Stimulated activated CD4-positive, alpha-beta T cell treated with anti-CD3 and anti-CD28 coated beads, Interleukin-2, amount 100 ng/mL, for 48 hours (primary cell): ENCODE measurements around the gene CNNM3.
"Not testable (repeated sequence)": the region's sequence is repeated elsewhere in the genome, so short reads cannot be mapped to it uniquely, and the experiment has no call there.

Experiments used
- DNase-seq, 2 donors: peaks; one replicate each; pipeline ENCODE4 v3.0.0-alpha.2; 2020

CNNM3 gene

DNA sequence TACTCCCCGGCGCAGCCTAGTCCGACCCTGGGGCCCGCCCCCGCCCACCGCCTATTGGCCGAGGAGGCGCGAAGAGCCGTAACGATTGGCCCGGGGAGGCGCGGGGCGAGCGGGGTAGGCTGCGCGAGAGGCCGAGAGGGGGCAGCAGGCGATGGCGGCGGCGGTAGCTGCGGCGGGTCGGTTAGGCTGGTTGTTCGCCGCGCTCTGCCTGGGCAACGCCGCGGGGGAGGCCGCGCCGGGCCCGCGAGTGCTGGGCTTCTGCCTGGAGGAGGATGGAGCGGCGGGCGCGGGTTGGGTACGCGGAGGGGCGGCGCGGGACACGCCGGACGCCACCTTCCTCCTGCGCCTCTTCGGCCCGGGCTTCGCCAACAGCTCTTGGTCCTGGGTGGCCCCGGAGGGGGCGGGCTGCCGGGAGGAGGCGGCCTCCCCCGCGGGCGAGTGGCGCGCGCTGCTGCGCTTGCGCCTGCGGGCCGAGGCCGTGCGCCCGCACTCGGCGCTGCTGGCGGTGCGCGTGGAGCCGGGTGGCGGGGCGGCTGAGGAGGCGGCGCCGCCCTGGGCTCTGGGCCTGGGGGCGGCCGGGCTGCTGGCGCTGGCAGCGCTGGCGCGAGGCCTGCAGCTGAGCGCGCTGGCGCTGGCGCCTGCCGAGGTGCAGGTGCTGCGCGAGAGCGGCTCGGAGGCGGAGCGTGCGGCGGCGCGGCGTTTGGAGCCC lies at the start of gene CNNM3:
CNNM3 (plus strand) TSS at position 142 of the 709 bp plus-strand sequence; CDS start at position 152, 10 bp downstream.
- peak; percentile 95 to 96 for DNase-seq

DNA sequence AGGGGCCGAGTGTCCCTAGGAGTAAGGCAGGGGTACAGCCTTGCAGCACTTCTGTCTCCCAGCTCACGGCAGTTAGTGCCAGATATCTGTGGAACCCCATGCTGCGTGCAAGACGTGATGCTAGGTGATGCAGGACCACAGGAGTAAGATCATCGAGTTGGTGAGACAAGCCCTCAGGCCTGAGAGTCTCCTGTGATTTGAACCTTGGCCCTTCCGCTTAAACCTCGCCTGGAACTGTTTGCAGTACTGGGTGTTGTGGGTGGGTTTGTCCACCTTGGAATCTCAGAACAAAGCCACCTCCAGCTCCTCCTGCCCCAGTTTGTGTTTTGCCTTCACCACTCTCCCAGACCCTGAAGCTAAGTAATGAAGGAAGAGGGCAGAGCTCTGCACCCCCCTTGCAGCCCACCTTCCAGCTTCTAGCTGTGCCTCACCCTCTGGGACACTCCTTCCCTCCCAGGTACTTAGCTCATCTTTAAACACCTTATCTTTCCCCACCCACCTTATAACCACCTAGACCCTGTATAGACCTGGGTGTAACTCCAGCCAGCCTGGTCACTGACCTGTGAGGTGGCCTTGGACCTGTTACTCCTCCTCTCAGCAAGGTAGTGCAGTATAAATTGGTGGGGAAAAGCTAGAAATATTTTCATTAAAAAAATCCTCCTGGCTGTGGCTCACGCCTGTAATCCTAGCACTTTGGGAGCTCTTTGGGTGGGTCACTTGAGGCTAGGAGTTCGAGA lies 48.8 kb upstream of the CNNM3 start:
- no peak for DNase-seq

DNA sequence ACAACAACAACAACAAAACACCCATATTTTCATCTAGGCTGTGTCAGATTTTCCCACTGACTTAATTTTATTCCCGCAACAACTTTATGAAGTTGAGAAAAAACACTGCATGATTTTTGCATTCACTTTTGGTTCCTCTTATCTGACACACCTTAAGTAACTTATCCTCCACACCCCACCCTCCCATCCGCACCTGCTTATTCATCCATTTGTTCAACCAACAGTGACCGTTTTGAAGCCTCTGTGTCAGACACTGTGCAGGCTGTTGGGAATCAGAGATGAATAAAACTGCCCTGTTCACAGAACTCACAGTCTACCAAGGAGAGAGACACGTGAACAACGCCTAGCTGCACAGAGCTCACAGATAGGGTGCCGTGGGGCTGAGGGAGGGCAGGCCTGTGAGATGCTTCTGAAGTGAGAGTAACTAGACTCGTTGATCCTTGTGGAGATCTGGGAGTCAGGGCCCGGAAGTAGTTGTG lies 47.9 kb upstream of the CNNM3 start:
- DNase-seq, result no peak

DNA sequence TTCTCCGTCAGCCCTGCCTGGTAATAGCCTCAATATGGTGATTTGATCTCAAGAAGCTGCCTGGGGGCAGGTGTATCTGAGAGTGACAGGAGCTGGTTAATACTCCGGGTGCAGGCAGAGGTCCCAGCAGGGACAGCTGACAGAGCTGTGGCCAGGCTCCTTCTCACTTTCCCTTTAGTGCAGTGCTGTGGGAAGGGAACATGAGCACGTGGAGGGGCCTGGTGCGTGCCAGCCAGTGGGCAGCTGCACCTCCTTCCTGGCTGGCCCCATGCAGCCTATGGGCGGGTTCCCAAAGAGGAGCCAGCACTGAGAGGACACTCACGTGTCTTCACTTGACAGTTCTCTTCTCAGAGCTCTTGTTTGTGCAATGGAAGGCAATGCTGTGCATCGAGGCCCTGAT lies 46.3 kb upstream of the CNNM3 start:
- DNase-seq, result no peak

DNA sequence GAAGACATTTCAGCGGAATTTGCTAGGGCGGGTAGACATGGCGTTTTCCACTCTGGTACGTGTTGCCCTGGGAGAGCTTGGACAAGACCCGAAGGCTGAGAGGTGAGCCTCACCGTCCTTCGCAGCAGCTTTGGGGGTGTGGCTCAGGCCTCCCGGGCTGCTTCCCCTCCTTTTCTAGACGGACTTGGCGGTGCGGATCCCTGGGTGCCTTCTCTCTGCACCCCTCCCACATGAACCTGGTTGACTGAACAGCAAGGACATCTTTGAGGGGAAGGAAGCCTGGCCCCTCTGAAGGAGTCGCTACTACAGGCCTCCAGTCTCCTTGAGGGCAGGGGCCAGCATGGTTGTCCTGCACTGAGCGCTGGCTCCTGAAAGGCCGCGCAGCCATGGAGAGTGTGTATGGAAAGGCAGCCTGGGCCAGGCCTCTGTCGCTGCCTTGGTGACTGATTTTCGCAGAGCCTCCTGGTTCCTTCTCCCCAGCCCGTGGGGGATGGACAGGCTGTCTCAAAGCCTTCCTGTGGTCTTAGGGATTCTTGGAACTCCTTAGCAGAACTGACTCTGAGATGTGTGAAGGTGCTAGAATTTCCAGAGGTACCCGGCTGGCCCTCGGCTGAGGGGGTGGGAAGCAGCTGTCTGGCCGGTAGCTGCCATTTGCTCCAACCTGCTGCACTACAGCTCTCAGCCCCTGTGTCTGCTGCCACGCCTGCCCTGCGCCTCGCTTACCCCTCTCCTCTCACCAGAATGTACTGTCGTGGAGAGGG lies 45.4 kb upstream of the CNNM3 start:
- no peak for DNase-seq

DNA sequence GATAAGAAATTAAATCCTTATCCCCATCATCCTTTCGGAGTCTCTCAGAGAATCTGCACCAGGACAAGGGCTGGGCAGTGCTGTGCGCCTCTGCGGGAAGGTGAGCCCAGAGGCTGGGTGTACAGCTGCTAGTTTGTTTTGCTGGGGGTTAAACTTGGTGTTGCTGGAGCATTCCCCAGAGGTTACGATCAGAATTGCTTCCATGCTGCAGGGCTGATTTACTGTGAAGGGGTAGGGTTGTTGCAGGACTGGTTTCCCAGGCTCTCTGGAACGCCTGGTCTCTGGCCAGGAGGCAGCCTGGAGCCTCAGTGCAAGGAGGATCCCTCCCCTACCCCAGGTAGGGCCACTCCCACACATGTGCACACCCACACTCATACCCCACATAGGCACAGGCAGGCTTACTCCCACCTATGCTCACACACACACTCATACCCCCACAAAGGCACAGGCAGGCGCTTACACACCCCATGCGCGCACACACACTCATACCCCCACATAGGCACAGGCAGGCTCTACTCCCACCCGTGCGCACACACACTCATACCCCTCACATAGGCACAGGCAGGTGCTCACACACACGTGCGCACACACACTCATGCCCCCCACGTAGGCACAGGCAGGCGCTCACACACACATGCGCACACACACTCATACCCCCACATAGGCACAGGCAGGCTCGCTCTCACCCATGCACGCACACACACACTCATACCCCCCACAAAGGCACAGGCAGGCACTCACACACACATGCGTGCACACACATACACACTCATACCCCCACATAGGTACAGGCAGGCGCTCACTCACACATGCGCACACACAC lies 44.1 kb upstream of the CNNM3 start:
- no peak for DNase-seq

DNA sequence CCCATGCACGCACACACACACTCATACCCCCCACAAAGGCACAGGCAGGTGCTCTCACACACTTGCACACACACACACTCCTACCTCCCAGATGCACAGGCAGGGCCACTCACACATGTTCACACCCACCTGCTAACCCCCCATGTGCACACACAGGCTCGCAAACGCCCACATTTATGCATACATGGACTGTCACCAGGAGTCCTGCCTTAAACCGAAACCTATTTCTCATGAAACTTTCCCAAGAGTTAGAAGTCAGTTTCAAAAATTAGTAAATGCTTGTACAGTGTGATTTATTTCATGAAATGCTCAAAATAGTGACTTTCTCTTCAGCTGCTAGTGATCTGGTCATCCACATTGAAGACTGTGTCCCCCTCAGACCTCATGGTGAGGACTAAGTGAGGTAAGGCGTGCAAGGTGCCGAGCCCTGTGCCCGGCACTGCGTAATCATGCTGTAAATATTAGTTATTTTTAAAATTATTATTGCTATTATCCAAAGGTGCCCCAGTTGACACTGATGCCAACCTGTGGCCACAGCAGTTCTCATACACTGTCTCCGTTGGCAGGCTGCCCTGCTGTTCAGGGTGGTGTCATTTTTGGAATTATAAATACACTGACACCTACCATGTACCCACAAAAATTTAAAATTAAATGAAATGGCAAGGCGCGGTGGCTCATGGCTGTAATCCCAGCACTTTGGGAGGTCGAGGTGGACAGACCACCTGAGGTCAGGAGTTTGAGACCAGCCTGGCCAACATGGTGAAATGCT lies 43.0 kb upstream of the CNNM3 start:
- DNase-seq, result no peak

DNA sequence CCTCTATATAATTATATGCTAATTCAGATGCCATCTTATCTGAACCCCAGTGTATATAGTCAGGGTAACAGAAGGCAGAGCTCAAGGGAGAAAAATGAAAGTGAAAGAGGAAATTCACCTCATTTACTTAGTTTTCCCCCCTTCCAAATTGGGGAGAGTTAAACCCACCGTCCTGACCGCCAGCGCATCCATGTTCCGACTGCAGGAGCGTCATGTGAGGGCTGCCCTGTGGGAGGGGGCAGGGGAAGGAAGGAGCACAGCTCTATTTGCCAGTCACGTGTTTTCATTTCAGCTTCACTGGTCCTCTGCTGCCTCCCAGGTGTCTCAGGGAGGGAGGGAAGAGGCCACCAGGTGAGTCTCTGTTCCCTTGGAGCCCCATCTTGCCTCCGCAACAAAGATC lies 42.1 kb upstream of the CNNM3 start:
- DNase-seq, result peak in 1 of 2 donors; percentile 23

DNA sequence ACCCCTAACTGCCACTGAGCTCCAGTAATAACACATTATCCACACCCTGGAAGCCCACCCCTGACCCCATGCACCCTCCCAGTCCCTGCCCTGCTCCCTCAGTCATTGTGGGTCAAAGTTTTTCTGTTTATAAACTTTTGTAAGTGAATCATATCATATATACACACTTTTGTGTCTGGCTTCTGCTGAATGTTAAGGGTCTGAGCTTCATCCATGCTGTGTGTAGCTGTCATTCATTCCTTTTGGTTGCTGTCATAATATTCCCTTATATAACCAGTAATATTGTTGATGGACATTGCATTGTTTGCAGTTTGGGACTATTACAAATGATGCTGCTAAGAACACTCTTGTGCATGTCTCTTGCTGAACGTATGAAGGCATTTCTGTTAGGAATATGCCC lies 40.9 kb upstream of the CNNM3 start:
- DNase-seq, result no peak

DNA sequence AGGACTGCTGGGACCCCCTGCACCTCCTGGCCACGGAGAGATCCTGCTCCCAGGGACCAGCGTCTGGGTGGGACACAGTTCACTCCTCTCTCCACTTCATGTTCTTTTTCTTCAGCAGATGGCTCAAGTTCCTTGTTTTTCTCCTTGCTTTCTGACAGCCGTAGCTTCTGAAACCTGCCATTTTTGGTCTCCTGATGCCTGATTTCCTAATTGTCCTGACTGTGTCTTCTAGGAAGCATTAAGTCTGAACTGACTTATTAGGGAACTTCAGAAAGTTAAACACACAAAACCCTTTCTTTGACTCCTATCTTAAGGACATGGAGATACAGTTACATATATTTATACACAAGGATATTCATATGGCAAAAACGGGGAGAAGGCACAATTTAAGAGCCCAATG lies 32.7 kb upstream of the CNNM3 start:
- no peak for DNase-seq

DNA sequence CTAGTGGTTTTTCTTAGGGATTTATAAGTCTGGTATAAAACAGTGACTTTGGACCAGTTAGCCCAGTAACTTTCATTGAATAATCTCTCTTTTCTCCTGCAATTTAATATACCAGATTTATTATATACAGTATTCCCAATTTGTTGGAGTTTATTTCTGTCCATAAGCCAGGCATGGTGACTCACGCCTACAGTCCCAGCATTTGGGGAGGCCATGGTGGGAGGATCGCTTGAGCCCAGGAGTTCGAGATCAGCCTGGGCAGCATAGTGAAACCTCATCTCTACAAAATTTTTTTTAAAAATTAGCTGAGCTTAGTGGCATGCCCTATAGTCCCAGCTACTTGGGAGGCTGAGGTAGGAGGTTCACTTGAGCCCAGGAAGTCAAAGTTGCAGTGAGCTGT lies 28.7 kb upstream of the CNNM3 start:
- DNase-seq, result no peak

DNA sequence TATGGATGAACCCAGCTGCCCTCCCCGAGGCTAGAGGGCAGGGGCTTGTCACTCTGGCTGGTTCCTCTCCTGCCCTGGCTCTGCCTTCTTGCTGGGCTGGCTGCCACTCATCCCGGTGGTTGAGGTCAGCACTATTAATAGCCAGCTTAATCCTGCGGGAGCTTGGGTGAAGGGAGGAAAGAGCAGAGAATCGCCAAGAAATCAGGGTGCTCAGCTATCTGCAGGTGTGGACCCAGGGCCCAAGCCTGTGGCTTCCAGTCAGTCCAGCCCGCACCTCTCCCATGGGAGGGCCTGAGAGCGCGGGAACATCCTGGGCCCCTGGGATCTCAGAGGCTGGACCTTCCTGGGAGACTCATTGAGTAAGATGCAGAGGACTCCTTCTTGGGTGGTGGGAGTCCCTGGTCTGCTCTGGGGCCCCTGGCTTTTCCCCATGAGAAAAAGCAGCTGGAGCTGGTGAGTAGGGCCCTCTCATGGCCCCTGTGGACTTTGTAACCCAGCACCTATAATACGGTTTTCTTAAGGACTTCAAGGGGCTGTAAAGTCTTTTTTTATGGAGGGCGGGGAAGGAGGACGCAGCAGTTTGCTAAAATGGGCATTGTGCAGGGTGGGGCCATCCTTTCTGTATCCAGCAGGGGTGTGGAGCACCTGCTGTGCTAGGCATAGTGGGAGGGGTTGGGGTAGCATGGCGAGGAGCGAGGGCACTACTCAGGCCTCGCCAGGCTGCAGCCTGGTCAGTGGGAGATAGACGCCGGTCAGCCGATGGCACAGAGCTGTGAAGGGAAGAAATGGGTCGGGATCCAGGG lies 27.4 kb upstream of the CNNM3 start:
- no peak for DNase-seq

DNA sequence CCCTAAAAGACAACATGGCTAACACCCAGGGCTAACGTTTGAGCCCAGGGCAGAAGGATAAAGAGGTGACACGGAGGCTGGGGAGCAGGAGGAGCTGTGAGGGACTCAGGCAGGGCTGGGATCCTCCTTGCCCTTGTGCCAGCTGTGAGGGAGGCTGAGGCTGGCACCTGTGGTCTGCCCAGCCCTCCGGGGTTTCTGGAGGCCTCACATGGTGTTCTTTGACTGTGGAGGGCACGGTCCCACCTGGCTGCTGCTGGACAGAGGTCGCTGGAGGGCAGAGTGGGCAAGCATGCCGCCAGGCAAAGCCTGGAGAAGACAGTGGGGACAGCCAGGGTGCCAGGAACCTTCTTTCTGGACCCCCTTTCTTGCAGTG lies 26.8 kb upstream of the CNNM3 start:
- no peak for DNase-seq

DNA sequence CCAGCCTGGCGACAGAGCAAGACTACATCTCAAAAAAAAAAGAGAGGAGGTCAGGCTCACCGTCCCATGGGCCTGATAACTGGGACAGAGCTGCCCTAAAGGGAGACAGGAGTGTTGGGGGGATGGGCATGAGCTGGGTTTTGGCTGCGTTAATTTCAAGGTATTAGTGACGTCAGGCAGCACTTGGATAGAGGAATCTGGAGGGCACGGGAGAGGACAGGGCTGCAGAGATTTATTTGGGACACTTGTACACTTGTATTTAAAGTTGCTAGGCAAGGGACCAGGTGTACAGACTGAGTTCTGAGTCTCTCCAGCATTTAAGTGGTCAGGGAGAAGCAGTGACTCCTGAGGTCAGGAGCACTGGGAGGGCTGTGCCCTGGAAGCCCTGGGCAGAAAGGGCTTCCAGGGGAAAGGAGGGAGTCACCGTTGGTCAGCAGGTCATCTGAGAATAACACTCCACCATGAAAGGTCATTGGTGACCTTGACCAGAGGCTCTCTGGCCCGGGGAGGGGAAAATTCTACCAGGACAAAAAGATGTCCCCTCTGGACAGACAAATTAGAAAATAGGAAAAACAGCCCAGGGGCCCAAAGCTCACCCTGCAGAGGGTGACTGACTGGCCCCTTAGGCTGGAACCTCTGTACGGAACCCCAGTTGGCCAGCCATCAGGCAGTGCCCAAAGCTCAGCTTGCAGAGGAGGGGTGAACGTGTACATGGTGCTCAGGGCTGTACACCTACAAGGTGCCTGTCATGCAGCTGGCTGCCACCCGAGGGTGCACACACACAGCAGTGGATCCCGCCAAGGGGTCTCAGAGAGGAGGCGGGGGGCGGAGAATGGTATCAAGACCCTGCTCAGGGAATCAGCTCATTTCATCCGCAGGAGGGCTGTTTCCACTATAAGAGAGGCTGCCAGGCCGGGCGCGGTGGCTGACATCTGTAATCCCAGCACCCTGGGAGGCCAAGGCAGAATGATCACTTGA lies 23.0 kb upstream of the CNNM3 start:
- DNase-seq, result no peak

DNA sequence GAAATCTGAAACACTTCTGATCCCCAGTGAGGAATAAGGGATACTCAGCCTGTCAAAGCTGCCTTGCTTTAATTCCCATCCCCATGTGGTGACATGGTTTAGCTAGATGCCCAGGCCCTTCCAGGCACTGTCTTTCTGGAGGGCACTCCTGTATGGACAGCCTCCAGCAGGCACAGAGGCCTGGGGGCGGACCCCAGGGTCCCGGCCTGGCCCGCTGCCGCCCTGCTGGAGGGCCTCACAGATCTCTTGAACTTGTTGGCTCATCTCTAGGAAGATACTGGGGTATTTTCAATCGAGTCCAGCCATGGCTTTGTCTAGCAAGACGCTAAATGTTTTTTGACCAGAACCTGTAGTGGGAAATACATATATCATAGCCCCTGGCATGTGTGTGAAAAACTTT lies 21.0 kb upstream of the CNNM3 start:
- no peak for DNase-seq

DNA sequence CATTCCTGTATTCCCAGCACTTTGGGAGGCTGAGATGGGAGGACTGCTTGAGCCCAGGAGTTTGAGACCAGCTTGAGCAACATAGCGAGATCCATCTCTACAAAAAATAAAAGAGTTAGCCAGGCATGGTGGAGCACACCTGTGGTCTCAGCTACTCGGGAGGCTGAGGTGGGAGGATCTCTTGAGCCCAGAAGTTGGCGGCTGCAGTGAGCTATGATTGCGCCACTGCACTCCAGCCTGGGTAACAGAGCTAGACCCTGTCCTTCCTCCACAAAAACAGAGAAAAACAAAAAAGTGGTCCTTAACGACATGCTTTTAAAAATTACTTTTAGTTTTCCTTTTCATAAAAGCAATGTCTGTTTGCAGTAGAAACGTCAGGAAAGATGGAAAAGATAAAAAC lies 19.6 kb upstream of the CNNM3 start:
- not testable (repeated sequence) for DNase-seq

DNA sequence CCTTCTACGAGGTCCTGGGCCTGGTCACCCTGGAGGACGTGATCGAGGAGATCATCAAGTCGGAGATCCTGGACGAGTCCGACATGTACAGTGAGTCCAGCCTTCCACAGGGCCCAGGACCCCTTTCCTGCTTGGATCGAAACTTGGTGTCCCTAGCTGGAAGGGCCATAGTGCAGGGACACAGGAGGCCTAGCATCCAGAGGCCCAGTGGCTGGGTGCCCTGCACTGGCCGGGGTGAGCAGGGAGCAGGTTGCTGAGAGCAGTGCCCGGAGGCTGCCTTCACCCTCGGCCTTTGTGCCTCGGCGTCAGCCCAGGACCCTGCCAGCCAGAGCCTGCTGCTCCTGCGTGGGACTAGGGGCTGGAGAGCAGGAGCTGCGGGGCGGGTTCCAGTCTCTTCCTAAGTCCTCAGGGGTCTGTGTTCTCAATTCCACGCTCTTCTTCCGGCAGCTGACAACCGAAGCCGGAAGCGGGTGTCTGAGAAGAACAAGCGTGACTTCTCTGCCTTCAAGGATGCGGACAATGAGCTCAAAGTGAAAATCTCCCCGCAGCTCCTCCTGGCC lies 18.9 kb upstream of the CNNM3 start:
- DNase-seq, result no peak

DNA sequence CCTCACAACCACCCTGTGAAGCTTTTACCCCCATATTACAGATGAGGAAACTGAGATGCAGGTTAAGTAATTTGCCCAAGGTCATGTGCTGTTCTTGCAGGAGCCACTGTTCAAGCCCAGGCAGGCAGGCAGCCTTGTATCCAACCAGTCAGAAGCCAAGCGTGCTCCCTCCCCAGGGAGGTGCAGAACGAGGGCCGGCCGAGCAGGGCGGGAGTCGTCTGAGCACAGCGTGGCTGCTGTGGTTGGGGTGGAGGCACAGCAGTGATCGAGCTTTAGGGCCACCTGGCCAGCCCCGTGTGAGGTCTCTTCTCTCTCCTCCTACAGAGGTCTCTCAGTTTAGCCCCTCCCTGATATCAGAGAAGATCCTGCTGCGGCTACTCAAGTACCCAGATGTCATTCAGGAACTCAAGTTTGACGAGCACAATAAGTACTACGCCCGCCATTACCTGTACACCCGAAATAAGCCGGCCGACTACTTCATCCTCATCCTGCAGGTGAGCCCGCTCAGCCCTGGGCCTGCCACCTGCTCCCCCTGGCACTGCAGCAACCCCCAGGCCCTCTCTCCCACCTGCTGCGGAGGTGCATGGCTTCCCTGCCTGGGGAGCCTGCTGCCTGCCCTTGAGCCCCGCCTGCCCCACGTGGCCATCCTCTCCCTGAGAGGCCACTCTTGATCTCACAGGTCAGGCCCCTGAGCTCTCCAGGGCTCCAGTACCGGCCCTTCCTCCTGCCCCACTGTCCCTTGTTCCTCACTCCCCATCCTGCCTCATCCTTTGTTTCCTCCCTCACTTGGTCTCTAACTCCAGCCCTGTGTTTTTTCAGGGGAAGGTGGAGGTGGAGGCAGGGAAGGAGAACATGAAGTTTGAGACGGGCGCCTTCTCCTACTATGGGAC lies 17.1 kb upstream of the CNNM3 start:
- no peak for DNase-seq

DNA sequence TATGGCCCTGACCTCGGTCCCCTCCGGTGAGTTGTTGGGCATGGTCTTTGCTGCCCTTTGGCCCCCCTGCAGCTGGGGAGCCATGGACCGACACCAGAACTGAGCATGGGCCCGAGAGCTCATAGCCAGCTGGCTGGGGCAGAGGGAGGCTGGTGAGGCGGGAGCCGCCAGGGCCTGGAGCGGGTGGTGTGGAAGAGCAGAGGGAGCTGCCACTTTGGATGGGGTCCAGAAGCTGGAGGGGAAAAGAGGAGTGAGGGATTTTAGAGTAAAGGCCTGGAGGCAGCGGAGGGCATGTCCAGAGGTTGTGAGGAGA lies 16.5 kb upstream of the CNNM3 start:
- DNase-seq, result no peak
